HG02852 (cell line): ENCODE data around the gene LMNA.
"Not testable (repeated sequence)": the region's sequence is repeated elsewhere in the genome, so short reads cannot be mapped to it uniquely, and the experiment has no call there.

ENCODE experiments used
- ATAC-seq: cut with Tn5 transposase; IDR thresholded peaks from one replicate; pipeline ENCODE4 v1.9.1; 2021; ENCODE audit warnings: mild to moderate bottlenecking, moderate library complexity; ENCODE audit not compliant: unreplicated experiment

LMNA gene

DNA sequence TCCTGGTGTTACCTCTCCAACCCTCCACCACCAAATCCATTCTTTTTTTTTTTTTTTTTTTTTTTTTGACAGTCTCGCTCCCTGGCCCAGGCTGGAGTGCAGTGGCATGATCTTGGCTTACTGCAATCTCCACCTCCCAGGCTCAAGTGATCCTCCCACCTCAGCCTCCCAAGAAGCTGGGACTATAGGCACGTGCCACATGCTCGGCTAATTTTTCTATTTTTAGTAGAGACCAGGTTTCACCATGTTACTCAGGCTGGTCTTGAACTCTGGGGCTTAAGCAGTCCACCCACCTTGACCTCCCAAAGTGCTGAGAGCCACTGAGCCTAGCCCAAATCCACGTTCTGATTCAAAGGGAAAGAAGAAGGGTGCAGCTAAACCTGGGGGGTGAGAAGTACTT is 6.5 kb downstream of the LMNA start:
- not testable (repeated sequence) for ATAC-seq

- ATAC-seq, result no peak
Measured at GRCh38 chr1:156121457-156121856, 6.9 kb downstream of the LMNA start.

DNA sequence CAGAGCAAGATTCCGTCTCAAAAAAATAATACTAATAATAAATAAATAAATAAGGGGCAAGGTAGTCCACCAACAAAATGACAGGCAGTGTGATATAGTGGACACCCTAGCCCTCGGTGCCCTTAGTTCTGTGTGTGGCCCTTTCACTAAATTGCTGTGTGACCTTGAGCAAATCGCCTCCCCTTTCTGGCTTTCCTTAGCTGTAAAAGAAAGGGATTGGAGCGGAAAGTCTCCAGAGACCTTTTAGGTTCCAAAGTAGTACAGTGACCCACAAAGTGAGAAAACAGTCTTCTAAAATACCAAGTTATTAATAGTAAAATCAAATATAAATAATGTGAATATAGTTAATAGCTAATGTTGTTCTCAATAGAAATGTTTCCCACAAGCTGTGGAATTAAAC is 7.6 kb downstream of the LMNA start:
- no peak for ATAC-seq

- ATAC-seq, result no peak
Measured at GRCh38 chr1:156122519-156123355, 8.2 kb downstream of the LMNA start.

DNA sequence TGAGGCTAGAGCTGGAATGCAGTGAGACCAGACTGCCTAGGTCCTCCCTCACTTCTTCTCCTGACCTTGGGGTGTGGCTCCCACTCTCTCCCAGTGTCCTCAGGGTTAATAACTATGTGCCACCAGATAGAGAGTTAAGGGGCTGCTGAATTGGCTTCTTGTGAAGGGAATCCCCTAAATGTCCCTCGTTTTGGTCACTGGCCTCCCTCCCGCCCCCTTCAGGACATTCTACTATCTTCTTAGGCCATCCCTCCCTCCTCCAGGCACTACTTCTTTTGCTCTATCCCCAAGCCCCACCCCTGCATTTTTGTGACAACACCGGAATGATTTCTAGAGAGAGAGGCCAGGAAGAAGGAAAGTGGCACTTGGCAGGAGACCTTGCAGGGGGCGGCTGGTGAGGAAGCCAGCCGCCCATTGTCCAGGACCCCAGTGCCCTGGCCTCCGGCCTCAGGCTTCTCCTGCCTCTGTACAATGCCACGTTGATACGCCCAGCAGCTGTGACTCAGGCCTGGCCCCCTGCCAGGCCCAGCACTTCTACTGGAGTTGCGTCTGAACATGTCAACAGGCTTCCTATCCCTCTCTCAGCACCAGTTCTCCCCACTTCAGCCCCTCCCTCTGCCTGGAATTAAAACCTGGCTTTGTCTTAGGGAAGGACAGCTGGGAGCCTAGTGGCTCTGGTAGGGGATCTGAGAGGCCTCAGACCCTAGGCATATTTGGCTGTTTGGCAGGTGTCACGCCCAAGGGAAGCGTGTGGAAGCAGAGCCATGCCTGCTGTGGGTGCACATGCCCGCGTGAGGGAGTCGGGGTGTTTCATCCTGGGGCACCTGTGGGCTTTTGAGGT is 9.1 kb downstream of the LMNA start:
- no peak for ATAC-seq

DNA sequence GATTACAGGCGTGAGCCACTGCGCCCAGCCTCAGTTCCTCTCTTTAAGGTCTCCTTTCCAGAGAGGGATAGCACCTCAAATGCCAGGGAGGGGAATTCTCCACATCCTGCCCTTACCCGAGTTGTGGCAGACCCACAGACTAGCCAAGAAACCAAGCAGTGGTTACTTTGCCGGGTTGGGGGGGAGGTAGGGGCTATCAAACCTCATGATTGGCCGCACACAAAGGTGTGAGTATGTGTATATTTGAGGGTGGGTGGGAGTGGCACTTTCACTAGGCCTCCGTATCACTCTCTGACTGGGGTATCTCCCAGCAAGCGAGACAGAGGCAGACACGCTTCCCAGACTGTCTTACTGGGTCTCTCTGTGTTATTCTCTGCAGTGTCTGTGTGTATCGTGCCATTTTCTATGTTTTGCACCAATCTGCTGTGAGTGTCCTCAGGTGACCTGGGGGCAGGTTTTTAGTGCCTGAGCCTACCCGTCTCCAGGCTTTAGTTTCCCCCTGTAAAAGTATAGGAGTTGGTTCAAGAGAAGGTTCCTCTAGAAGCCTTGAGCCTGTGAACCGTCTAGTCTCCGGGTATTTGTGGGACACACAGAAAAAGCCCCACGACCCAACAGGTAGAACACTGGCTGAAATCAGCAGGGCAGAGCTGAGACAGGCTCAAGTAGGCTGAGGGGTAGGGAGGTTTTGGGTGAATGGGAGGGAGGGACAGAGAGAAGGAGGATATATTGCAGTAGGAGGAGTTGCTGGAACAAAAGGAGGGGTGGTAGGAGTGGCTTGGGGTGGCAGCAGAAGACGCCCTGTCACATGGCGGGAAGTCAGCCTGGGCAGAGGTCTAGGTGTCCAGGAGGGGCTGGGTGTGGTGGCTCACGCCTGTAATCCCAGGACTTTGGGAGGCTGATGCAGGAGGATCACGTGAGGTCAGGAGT is 10.3 kb downstream of the LMNA start:
- ATAC-seq, result no peak

- not testable (repeated sequence) for ATAC-seq
Measured at GRCh38 chr1:156125544-156125943, 11.0 kb downstream of the LMNA start.

DNA sequence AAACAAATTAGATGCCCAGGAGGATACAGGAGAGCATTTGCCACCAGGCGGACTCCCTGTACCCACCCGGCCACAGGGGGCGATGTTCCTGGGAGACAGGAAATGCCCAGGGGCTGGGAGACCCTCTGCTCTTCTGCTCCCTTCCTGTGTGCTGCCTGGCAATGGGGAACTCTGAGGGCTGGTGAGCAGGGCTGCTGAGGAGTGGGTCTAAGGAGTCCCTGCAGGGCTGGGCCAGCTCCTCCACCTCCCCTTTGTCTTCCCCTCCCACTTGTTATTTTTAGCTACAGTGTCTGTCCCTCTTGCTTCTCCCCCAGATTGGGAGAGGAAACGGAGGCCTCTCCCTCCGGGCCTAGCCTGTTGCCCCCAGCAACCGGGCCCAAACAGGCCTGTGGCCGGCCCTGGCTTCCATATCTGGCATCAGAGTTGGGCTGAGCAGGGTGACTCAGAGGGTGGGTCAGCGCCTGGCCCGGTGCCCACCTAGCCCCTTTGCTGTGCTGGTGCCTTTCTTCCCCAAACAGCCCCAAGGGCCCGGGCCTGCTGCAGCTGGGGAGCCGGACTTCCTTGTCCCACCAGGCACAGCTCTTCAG is 11.6 kb downstream of the LMNA start:
- no peak for ATAC-seq

DNA sequence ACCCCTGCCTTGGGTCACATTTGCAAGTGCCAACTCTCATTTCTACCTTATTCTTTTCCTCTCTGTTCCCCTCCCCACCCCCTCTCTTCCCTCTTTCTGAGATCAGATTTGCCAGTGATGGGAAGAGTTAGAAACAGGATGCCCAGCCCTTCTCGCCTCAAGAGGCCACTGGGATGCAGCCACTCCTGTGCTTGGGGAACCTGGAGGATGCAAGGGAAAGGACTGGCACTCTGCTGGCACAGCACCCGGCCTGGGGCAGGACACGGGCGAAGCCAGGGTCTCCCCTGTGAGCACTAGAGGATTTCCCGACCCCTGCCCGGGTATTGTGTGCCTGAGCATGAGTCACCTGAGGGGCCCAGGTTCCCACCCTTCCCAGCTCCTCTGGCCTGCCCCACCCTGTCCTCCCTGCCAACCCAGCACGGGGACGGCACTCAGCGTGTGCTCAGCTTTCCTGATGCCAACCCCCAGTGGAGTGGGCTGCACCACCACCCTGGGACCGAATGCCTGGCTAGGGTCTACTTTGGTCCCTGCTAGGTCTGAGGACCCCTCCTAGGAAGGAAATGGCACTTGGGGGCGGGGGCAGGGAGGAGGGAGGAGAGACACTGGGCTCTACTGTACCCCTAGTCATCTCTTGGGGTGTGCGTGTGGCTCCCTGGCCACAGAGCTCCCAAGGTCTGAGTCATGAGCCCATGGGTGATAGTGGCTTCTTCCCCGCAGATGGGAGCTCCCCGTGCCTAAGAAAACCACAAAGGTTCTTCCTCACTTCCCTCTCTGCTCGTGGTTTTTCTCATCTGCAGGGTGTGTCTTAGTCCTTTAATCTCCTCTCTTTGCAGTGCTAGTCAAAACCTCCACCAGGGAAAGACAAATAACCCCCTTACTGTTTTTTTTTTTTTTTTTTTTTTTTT is 12.4 kb downstream of the LMNA start:
- peak; percentile 64 for ATAC-seq

GRCh38 chr1:156128308-156128653 is 13.8 kb downstream of the LMNA start:
- ATAC-seq, result no peak

DNA sequence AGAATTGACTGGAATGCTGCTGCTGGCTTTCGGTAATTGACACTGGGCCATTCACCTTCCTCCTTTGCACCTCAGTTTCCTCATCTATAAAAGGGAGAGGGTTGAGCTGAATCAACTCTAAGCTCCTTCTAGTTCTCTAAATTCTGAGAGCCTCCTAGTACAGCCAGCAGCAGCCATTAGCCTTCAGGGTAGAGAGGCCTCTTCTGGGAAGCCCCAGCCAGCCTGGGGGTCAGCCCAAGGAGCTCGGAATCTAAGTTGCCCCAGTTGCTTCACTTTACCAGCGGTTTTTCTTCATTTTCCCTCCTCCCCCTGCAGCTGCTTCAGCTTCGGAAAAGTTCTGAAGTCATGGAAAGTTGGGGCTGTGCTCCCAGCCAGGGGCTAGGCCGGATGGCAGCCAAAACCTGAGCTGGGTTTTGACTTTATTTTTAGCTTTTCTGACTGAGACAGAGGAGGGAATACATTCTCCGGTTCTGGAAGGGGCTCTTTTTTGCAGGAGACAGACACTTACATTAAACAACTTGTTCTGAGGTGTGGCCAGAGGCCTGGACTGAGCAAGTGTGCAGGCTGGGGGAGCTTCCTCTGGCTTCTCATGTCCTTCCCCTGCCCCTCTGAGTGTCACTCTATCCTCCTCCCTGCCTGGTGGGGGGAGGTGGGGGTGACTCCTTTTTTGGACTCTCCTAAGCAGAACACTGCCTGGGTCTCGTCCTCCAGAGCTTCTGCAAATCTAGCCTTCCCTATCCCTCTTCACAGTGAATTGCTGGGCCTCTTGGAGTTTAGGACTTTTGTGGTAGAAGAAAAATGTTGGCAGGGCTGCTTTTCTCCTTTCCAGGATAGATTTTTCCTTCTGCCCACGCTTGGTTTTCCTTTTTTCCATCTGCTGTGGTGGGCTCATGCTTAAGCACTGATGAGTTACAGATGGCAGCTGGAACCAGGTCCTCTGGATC is 14.4 kb downstream of the LMNA start:
- no peak for ATAC-seq

DNA sequence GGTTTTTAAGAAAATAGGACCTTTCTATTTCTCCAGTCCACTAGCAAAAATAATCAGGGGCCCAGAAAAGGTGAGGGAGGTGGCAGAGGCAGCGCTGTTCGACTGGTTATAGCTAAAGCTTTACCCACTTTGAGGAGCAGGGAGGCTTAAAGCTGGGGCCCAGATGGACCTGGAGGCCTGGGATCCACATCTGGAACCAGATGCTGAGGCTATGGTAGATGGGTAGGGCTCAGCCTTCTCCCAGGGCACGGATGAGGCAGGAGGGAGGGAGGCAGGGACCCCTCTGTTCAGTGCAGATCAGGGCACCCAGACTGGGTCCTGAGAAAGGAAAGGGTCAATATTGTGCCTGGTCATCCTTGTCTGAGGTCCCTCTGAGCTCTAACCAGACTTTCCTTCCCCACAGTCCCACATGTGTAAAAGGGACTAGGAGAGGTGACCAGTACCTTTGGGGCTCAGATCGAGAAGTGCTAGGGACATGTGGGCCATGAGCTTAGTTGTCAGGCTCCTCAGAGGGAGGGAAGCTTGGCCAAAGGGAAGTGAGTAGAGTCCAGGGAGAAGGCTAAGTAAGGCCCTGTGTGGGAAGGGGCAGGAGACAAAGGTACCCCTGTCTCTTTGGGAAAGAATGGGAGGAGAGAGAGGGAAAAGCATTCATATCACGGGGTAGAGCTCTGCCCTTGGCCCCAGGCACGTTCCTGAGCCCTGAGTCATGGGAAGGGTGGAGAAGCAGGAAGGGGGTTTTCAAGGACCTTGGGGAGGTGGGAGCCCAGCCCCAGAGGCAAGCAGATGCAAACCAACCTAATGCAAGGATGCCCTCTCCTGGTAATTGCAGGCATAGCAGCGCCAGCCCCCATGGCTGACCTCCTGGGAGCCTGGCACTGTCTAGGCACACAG is 15.4 kb downstream of the LMNA start:
- ATAC-seq, result no peak

GRCh38 chr1:156130578-156130942 is 16.0 kb downstream of the LMNA start:
- no peak for ATAC-seq

DNA sequence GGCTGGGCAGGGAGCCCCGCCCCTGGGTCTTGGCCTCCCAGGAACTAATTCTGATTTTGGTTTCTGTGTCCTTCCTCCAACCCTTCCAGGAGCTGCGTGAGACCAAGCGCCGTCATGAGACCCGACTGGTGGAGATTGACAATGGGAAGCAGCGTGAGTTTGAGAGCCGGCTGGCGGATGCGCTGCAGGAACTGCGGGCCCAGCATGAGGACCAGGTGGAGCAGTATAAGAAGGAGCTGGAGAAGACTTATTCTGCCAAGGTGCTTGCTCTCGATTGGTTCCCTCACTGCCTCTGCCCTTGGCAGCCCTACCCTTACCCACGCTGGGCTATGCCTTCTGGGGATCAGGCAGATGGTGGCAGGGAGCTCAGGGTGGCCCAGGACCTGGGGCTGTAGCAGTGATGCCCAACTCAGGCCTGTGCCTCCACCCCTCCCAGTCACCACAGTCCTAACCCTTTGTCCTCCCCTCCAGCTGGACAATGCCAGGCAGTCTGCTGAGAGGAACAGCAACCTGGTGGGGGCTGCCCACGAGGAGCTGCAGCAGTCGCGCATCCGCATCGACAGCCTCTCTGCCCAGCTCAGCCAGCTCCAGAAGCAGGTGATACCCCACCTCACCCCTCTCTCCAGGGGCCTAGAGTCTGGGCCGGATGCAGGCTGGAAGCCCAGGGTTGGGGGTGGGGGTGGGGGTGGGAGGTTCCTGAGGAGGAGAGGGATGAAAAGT is 20.4 kb downstream of the LMNA start:
- no peak for ATAC-seq

DNA sequence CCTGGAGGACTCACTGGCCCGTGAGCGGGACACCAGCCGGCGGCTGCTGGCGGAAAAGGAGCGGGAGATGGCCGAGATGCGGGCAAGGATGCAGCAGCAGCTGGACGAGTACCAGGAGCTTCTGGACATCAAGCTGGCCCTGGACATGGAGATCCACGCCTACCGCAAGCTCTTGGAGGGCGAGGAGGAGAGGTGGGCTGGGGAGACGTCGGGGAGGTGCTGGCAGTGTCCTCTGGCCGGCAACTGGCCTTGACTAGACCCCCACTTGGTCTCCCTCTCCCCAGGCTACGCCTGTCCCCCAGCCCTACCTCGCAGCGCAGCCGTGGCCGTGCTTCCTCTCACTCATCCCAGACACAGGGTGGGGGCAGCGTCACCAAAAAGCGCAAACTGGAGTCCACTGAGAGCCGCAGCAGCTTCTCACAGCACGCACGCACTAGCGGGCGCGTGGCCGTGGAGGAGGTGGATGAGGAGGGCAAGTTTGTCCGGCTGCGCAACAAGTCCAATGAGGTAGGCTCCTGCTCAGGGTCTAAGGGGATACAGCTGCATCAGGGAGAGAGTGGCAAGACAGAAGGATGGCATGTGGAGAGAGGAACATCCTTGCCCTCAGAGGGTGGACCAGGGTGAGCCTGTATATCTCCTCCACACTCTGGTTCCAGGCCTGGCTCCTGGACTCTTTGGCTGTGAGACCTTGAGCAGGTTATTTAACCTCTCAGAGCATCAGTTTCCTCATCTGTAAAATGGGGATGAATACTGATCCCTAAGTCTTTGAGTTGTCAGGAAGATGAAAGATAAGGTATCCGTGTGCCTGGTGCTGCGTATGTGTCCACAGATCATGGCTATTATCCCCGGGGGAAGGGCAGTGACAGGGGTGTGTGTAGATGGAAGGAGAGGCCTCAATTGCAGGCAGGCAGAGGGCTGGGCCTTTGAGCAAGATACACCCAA is 21.7 kb downstream of the LMNA start:
- no peak for ATAC-seq

GRCh38 chr1:156136970-156137483 is 22.5 kb downstream of the LMNA start:
- ATAC-seq, result no peak
